Fibroblast of peridontal ligament (primary cell): ENCODE measurements around the gene APOL5.

ENCODE experiments used
- DNase-seq: peaks from one replicate; pipeline ENCODE4 v3.0.0-alpha.2; 2010; ENCODE audit errors: extremely low read depth

The APOL5 gene

DNA sequence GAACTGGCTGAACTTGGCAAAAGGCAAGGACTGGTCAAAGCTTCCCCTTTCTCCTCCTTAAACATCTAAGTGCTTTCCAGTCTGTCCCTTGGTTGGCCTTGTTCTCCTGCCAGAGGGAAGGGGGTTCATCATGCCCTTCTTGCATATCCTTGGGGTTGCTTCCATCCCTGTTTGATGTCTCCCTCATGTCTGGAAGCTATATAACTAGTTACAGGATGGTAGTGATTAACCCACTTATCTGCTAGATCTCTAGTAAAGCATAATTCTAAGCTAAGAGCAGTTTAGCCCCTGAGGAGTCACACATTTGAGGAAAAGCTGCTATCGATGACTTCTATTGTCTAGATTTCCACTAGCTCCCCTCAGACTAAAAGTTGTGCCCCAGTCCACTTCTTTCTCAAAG is 22.9 kb downstream of the APOL5 start:
- DNase-seq, result no peak

DNA sequence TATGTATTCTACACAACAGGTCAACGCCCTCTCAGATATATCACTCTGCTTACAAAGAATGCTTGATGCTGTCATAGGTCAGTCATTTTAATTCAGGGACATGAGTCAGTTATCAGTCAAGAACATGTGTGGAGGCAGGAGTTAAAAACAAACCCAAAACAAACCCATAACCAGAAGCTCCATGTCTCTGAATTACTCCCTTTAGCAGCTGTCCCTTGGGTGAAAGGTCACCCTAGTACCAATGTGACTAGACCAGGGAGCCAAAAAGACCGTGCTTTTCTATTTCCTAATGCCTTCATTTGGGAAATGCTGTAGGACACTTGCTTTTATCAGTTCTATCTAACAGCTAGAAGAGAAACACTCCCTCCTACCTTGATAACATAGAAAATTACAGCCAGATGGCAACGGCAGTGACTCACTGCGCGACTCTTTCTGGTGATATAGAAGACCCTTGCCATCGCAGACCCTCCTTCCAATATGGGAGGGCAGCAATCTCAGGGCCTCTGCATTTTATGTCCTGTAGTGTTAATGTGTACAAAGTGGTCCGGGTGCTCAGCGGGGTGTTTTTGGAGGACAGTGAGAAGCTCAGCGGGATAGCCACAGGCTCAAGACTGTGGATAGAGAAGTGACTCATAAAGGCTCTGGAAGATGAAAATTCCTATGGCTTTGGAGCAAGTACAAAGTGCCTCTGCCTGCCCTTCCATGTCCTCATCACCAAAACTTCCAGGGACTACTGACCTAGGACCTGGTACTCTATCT is 24.8 kb downstream of the APOL5 start:
- DNase-seq, result peak; percentile 83

DNA sequence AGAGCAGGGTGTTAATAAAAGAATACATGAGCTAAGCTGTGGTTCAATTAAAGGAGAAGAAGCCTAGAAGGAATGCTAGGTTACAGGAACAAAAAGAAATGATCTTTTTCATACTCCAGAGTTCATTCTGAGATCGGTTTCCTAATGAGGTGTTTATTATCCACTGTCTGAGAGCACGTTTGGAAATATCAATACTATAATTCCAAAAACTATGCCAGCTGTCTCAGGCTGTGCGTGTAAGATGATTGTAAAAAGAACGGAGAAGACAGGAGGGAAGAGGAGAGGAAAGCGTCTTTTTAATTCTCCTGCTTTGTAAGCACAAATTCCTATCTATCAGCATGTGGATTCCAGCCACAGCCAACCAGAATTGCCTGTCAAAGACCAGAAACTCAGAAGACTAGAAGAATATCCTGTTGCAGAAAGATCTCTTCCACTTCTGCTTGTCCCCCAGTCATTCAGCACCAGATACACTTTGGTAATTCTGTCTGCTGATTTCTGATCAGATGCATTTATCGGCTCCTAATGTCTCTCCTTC is 25.7 kb downstream of the APOL5 start:
- no peak for DNase-seq

DNA sequence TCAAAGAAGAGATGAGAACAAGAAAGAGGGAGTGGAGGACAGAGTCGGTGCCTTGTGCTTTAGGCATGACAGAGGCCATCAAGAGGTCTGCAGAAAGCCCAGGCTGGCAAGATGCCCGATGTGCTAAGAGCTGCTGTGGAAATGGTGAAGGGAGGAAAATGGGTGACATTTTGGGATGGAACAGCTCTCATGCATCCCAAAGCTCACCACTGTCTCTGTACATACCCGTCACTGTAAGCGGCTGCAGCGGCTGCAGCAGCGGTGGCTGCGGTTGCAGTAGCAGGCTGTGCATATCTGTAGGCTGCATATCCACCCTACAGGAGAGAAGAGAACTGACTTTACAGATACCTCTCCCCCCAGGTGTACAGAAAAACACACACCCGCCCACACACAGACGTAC is 28.6 kb downstream of the APOL5 start:
- no peak for DNase-seq

DNA sequence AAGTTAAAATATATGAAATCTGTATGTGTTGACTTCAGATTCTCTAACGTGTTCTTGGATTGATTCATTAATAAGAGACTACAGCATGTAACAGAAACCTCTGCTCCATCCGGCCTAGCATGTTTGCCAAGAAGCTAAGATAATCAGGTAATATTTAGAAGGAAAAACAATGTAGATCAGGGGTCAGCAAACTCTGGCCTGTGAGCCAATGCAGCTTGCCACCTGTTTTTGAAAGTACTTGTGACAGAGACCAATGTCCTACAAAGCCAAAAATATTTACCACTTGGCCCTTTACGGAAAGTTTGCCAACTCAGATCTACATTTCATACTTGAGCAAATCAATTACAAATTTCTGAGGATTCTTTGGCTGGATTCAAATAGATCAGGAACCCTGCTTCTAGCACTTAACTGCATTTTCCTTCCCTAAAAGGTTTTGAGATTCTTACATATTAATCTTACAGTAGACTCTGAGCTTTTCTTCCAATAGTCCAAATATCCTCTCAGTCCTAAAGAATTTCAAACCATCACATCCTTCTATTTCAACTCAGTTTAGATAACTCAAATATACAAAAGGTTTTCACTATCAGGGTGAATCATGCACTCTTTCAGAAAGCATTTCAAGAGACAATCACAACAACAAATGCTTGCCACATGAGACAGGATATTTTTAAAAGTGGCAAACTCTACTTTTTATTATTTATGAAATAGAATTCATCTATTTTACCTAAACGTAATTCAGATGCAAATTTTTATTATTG is 29.5 kb downstream of the APOL5 start:
- DNase-seq, result peak; percentile 57

DNA sequence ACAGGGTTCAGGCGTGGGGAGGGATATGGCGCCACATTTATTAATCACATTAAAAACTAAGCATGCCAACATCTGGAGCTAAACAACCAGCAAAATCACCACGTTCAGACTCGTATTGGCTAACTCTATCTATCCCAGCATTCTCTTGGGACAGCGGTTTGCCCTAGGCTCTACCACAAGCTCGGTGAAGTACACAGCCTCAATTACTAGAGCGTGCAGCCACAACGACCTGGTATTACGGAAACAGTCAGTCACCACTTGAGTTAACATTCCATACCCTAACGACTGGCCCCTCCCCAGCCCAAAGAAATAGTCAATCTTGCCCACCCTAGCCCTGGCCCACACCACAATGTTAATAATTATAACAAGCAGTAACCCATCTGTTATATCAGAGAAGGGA is 32.1 kb downstream of the APOL5 start:
- peak; percentile 97 for DNase-seq

DNA sequence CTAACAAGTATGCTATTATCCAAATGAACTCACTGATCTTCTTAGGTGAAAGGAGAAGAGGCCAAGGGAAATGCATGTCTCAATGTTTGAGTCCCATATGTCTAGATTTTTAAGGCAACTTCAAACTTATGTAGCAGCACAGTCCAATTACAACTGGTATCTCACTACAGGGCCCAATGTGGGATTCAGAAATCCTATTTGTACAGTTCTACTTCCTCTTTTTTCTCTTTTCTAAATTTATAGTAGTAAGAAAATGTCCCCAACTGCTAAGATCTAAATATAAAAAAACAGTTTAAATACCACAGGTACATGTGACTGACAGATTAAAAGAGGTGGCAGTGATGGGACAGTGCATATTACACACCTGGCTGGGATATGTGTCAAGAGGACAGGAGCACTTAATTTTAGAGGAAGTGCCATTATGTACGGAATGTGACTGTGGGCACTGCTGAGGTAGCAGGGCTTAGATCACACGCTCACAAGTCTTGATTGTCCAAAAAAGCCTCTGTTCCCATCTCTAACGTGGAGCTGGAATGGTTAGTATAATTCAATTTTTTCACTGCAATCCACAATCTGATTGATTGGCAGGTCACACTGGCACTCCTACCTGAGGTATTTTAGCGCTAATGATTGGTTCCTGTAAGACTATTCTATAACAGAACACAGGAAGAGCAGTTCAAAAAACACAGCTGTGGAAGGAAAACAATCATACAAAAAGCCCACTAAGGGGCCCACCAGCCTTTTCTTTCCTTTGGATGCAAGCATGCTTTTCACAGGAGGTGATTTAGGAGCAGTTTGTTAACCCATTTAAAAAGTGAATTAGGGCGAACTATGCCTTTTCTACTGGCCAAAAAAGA is 34.6 kb downstream of the APOL5 start:
- no peak for DNase-seq

DNA sequence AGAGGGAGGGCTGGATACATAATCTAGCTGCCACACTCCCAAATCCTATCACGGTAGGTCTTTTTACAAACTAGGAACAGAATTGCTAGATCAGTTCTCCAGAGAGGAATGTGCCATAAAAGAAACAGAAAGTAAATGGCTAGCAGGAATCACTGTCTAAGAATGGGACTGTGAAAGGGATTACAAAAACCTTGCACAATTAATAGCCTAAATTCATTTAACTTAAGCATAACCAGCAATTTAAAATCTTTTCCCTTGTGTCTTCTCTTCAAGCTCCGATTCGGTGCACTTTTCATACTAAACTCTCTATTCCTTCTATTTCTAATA is 35.2 kb downstream of the APOL5 start:
- DNase-seq, result peak; percentile 42

DNA sequence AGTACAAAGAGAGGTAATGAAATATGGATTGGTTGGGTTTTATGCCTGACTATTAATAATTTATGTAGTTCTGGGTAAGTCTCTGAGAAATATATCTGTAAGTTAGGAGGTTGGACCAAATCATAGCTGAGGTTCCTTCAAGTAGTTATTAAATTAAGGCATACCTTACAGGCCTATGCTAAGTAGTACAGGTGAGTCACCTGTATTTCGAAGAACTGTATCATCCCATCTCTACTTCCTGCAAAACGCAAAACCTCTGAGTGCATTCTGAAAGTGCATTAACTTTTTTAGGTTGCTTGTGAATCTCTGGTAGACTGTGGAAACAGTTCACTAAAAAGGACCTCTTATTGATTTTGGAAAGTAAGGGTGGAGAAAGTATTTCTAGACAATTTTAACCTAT is 37.1 kb downstream of the APOL5 start:
- no peak for DNase-seq

DNA sequence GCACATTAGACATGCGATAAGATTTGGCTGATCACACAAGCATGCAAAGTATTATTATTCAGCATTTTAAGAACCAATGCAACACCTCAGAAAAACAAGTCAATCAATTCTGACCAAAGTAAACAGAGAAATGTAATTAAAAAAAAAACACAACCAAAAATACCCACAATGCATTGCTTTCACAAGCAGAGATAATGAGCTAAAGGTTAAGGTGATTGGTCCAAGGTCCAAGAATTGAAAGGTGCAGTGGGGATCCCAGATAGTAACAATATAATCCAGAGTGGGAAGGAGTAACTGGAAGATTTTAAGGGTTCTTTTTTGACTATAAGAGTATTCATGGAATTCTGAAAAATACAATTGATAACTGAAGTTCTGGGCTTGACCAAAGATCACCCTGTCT is 39.0 kb downstream of the APOL5 start:
- DNase-seq, result no peak

DNA sequence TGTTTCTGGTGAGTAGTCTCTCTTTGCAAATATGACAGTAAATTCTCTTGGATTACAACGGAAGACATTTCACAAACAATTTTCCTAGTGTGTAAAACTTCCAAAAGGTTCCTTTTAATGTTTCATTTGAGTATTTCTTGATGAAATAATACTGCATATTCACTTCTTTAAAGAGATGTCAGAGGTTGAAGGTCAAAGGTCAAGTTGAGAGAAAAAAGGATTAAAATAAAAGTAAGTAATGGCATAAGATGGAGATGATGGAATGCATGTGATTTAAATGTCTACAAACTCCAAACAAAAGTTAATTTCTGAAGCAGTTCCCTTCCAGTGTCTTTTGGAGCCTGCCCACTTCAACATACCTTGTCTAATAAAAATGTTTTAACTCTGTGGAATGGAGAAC is 40.7 kb downstream of the APOL5 start:
- no peak for DNase-seq

DNA sequence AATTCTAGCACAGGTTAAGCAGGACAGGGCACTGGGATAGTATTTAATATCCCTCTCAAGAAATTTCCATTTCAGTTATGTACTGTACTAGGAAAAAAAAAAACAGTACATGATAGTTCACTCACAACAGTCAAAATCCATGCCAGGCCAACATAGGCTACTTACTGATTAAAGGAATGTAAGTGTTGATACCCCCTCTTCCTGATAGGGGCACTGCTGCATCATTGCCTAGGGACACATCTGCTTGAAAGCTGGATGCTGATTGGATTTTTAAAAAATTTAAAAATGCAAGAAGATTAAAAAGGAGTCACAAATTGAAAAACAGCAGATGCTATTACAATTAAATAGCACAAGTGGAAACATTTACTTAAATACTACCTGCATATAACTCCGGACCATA is 43.4 kb downstream of the APOL5 start:
- DNase-seq, result peak; percentile 40

DNA sequence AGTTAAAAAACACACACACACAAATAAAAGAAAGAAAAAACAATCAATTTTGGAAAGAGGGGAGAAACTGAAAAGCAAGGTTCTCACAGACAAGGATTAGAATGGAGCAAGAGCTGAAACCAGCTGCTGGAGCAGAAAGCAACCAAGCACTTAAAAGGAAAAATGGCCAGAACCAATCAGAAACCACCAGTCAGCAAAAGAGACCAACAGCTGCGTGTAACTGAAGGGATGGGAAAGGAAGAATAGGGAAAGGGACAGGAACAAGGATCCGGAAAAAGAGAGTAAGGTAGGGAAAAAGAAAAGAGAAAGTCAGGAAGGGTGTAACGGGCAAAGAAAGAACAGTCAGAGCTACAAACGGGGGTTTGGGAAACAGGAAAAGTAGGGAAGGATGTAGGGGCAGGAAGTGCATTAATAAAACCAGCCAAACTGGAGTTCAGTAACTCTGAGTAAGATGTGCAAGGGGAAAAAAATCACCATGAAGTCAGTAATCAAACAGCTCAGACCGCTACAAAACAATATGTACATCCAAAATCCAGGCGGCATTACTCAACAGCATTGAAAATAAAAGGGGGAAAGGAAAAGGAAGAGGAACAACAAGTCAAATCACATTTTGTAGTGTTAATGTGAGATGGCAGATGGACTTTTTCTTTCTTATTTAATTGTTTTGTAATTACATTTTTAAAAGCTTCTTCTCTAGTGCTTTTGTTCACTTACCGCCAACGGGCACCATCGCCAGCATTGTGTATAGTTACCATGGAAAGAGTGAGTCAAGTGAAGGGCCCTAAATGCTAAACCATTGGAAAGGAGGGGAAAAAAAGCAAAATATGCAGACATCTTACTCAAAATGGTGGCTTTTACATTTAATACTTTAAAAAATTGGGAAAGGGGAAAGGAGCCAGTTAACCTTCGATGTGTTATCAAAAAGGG is 49.2 kb downstream of the APOL5 start:
- no peak for DNase-seq

DNA sequence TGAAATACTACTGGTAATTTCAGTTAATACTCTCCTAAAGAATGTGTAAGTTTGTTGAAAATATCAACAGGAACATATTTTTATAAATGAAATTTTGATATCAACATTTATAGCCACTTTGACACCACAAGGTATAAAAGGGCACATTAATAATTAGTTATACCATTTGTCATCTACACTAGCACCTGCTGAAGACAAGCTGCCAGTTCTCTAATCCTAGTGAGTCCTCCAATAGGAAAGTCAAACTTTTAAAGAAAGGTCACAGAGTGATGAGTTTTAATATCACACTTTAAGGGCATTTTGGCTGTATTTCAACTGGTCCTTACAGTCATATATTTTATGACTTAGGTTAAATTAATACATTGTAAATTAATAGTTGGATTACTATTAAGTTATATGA is 52.3 kb downstream of the APOL5 start:
- no peak for DNase-seq

DNA sequence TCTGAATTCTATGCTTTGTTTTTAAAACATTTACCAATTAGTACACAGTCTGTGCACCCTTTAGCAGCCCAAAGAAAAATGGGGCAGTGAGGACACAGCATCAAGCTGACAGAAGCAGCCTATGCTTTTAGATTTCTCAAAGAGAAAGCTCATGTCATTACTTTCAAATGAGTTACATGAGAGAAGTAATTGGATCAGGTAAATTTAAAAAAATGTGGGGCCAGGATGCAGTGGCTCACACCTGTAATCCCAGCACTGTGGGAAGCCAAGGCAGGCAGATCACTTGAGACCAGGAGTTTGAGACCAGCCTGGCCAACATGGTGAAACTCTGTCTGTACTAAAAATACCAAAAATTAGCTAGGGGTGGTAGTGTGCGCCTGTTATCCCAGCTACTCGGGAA is 57.7 kb downstream of the APOL5 start:
- no peak for DNase-seq

DNA sequence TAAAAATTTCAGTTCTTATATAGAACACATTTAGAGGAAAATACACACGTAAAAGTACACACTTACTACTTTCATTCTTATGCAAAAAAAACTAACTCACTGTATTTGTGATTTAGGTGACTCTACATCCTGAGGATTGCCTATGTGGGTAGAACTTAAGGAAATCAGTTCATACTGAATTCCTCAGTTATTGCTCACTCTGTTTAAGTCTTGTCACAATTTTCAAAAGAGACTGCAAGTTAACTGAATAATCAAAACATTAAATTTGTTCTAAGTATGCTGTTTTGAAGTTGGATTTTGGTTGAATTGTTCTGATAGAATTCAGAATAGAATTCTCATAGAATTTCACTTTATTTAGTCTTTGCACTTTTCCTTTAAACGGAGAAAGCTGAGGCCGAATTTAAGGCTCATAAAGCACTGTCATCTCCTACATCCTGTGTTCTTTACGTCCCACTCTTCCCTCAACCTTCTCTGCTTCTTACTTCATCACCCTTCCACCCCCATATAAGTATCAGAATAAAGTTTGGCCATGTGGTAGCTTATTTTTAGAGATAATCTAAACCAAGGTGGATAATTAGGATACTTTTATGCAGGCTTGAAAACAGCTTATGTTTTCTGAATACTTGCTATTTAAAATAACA is 59.8 kb downstream of the APOL5 start:
- peak; percentile 79 for DNase-seq
